Ovary (tissue), 3 donors: Measurements from ENCODE around the gene C21orf58.

Source experiments
- POLR2A ChIP-seq: fragments of 450-650 bp; IDR thresholded peaks from one replicate; pipeline ENCODE4 v1.6.1; 2017; ENCODE audit warnings: antibody characterized with exemption, mild to moderate bottlenecking, moderate library complexity
- TF ChIP-seq, protein P1 (sequence below), 3 donors: fragments of 450-650 bp in 2 of 3; fragments of 200-600 bp in 1 of 3; IDR thresholded peaks; one replicate each; pipeline versions ENCODE4 v1.5.1 to v1.8.0; 2016 to 2022; ENCODE audit warnings: antibody characterized with exemption in 3 of 3, mild to moderate bottlenecking in 1 of 3
- donor health status: DM: no; HTN: no; CAD: no.

DNA sequence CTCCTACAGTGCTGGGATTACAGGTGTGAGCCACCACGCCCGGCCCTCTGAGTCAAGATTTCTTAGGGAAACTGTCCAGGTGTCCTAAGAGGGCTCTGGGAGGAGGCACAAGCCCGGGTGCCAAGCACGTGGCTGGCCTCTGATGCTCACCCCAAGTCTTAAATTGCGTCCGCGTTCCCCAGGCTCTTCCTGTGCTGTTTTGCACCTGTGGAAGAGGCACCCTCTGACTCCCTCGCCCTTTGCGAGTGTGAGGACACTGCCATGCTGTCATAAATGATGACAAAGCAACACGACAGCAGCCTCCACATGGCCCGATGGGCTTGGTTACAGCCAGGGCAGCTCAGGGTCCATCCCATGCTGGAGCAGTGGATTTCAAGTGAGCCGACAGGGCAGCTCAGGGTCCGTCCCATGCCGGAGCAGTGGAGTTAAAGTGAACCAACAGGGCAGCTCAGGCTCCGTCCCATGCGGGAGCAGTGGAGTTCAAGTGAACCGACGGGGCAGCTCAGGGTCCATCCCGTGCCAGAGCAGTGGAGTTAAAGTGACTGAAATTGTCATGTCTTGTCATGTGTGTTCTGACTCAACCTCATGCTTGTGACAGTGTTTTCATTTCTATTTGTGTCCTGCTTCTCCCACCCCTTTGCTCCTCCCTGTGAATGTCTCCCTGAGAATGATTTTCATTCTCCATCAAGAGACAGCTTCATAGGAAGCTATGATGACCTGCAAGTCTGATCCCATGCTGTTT, 34.2 kb upstream of the C21orf58 start:
- TF ChIP-seq, protein P1, sequence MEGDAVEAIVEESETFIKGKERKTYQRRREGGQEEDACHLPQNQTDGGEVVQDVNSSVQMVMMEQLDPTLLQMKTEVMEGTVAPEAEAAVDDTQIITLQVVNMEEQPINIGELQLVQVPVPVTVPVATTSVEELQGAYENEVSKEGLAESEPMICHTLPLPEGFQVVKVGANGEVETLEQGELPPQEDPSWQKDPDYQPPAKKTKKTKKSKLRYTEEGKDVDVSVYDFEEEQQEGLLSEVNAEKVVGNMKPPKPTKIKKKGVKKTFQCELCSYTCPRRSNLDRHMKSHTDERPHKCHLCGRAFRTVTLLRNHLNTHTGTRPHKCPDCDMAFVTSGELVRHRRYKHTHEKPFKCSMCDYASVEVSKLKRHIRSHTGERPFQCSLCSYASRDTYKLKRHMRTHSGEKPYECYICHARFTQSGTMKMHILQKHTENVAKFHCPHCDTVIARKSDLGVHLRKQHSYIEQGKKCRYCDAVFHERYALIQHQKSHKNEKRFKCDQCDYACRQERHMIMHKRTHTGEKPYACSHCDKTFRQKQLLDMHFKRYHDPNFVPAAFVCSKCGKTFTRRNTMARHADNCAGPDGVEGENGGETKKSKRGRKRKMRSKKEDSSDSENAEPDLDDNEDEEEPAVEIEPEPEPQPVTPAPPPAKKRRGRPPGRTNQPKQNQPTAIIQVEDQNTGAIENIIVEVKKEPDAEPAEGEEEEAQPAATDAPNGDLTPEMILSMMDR (IDR thresholded peaks at IDR 0.05): no peak
- no peak for TF ChIP-seq POLR2A
